Esophagus mucosa (tissue), 1 donor: ENCODE data around the gene CAMP. TPM values are rescaled to one million over a fixed set of nuclear protein-coding genes. Genes with fewer than 3 reads are reported as not detected.
"Not testable (repeated sequence)": the region's sequence is repeated elsewhere in the genome, so short reads cannot be mapped to it uniquely, and the experiment has no call there.

Source experiments
- ATAC-seq: fragments of 200-7000 bp; cut with Tn5 transposase; one replicate; pipeline ENCODE4 v1.9.1; 2020
- total RNA-seq: library from RNA; stranded (reverse); gene quantifications from one replicate; pipeline ENCODE4 v1.2.4, GENCODE V29; 2023
- donor health status: DM: yes; HTN: yes; CAD: no.

The CAMP gene, protein sequence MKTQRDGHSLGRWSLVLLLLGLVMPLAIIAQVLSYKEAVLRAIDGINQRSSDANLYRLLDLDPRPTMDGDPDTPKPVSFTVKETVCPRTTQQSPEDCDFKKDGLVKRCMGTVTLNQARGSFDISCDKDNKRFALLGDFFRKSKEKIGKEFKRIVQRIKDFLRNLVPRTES
- total RNA-seq, result not detected

DNA sequence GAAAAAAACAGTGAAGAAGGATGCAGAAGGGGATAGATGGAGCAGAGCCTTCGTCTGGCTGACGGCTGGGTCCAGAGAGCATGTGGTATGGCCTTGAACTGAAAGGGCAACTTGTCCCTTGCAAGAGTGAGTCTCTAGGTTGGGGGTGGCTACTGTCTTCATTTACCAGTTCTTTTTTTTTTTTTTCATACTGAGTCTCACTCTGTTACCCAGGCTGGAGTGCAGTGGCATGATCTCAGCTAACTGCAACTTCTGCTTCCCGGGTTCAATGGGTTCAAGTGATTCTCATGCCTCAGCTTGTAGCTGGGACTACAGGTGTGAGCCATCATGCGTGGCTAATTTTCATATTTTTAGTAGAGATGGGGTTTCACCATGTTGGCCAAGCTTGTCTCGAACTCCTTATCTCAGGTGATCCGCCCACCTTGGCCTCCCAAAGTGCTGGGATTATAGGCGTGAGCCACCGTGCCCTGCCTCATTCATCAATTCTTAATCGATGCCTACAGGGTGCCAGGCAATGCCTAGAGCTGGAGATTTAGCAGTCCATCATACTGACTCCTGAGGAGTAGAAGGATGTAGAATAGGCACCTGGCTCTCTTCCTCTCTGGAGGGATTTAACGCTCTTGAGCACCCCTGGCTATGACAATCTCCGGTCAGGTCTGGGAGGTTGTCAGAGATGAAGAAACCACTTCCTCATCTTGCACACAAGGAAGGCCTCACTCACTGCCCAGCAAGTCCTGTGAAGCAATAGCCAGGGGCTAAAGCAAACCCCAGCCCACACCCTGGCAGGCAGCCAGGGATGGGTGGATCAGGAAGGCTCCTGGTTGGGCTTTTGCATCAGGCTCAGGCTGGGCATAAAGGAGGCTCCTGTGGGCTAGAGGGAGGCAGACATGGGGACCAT, at the start of gene CAMP:
CAMP (plus strand) TSS at position 880 of the 898 bp plus-strand sequence; CDS start at position 897, 17 bp downstream.
- ATAC-seq, result peak; percentile 85

GRCh38 chr3:48178072-48178471, 45.2 kb upstream of the CAMP start:
- no peak for ATAC-seq

GRCh38 chr3:48180021-48180420, 43.3 kb upstream of the CAMP start:
- ATAC-seq, result no peak

- peak; percentile 40 for ATAC-seq
Measured at GRCh38 chr3:48180531-48181253, 42.6 kb upstream of the CAMP start.

DNA sequence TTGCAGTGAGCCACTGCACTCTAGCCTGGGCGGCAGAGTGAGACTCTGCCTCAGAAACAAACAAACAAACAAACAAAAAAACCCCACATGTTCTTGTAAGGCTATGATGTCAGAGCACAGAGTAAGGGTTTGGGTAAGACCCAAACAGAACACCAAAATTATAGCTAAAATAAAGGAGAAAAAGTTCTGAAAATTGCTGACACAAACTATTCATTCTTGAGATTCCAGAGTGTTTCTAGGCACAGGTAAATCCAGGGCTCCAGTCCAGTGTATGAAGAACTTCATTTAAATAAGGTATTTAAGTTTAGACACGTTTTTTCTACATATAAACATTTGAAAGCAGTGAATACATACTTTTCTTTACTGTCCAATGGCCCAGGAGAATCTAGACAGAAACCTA, 39.0 kb upstream of the CAMP start:
- no peak for ATAC-seq

DNA sequence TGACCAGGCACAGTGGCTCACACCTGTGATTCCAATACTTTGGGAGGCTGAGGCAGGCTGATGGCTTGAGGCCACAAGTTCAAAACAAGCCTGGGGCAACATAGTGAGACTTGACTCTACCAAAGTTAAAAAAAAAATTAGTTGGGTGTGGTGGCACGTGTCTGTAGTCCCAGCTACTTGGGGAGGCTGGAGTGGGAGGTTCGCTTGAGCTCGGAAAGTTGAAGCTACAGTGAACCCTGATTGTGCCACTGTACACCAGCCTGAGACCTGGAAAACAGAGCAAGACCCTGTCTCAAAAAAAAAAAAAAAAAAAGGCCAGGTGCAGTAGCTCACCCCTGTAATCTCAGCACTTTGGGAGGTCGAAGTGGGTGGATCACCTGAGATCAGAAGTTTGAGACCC, 38.2 kb upstream of the CAMP start:
- ATAC-seq, result no peak

GRCh38 chr3:48186631-48187300, 36.5 kb upstream of the CAMP start:
- no peak for ATAC-seq

DNA sequence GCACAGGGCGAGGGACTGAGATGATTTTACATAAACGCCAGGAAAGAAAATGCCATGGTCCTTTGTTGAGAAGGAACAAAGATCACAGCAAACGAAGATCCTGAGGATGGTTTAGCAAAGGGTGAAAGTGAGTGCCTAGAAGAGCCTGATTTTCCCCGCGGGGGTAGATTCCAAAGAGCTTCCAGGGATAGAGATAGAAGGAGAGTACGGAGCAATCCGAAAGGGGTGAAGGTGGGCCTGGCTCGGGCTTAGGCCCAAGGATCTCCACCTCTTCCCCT, 36.1 kb upstream of the CAMP start:
- ATAC-seq, result no peak

DNA sequence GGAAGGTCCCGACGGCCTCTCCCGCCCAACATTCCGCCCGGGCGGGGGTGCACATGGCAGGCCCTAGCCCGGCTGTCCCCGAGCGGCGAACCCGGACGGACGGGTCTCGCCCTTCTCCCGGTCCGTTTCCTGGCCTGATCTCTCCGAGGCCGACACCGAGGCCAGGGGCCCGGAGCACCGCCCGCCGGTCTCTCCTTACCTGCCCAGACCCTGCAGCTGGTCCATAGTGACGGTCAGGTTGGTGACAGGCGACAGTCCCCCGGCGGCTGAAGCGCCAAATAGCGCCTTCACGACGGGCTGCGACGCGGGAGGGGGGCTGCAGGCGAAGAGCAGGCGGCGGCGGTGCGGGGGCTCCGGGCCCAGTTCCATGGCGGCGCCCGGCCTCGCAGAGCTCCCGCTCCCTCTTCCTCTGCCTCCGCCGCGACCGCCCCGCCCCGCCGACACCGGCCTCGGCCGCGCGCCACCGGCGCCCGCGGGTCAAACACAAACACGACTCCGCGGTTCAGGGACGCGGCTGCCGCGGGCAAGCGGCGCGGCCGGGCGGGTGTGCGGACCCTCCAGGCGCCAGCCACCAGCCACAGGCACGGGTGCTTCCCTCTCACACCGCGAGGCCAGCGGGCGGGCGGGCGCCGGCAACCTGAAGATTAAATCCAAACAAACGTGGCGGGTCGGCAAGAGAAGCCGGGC, 35.6 kb upstream of the CAMP start:
- ATAC-seq, result peak; percentile 51

- peak; percentile 97 for ATAC-seq
Measured at GRCh38 chr3:48188266-48189201, 34.8 kb upstream of the CAMP start, which contains the start of gene CDC25A. Gene CDC25A (minus strand): TSS chr3:48188417. CDS start chr3:48187947, 470 bp downstream.

DNA sequence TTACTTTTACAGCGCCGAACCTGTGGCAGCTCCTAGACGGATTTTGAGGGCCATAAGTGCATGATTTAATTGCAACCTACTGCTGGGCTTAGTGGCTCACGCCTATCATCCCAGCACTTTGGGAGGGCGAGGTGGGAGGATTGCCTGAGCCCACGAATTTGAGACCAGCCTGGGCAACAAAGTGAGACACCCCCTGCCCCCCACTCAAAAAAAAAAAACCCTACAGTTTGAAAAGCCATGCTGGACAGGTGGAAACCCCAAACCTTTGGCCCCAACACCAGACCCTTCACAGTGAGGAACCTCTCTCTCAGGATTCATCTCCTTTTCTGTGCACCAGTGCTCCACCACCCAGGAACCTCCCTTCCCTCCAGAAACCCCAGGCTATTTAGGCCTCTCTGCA, 34.0 kb upstream of the CAMP start:
- ATAC-seq, result no peak

DNA sequence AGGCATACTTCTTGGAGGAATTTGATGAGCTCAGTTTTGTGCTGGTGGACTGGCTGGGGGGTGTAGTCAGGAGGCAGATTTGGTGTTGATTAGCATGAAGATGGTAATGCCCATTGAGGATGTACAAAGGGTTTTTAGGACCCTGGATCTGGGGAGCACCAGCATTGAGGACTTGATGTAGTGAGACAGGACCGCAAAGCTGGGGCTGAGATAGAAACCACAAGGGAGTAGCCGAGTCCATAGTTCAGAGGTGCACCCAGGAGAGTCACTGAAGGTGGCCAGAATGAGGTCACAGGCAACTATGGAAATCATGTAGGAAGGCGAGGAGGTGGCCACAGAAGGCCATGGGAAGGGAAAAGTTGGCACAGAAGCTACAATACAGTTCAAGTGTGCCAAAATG, 32.4 kb upstream of the CAMP start:
- no peak for ATAC-seq

GRCh38 chr3:48194446-48195071, 28.7 kb upstream of the CAMP start:
- peak; percentile 64 for ATAC-seq

GRCh38 chr3:48196611-48197010, 26.7 kb upstream of the CAMP start:
- ATAC-seq, result no peak

DNA sequence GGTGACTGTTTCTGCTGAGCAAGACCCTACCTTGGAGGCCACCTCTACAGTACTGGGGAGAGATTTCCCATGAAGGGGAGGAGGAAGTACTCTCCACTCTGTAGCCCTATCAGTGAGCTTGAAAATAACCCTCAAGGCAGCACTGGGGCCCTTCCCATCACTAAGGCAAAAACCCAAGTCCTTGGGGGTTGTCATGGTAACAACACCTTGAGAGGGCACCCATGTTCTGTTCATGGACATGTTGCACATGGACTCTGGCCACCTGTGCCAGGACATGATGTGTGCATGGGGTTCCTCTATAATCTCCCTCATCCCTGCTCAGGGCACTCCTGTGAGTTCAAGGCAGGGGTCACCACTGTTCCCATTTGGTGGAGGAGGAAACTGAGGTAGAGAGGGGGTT, 24.2 kb upstream of the CAMP start:
- ATAC-seq, result no peak

- ATAC-seq, result no peak
Measured at GRCh38 chr3:48202632-48203031, 20.7 kb upstream of the CAMP start.

DNA sequence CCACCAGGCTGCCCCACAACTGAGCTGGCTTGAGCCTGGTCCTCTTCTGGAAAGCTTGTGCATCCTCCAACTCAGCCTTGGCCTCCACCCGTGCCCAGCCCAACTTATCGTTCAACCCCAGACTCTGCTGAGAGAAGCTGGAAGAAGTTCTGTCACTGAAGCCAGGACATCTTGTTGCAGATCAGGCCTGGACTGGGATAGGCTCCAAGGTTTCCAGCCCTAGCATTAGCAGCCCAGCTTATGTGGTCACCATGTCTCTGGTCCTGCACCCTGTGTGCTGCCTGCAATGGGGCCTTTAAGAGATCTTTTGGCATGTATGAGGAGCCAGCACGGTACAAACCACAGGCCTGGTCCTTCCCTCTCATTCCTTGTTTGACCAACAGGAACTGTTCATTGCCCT, 15.2 kb upstream of the CAMP start:
- ATAC-seq, result peak; percentile 20

- ATAC-seq, result no peak
Measured at GRCh38 chr3:48209445-48209844, 13.8 kb upstream of the CAMP start.

- not testable (repeated sequence) for ATAC-seq
Measured at GRCh38 chr3:48210534-48210933, 12.8 kb upstream of the CAMP start.

DNA sequence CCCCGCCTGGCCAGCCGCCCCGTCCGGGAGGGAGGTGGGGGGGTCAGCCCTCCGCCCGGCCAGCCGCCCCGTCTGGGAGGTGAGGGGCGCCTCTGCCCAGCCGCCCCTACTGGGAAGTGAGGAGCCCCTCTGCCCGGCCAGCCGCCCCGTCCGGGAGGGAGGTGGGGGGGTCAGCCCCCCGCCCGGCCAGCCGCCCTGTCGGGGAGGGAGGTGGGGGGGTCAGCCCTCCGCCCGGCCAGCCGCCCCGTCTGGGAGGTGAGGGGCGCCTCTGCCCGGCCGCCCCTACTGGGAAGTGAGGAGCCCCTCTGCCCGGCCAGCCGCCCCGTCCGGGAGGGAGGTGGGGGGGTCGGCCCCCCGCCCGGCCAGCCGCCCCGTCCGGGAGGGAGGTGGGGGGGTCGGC, 11.5 kb upstream of the CAMP start:
- ATAC-seq, result not testable (repeated sequence)

DNA sequence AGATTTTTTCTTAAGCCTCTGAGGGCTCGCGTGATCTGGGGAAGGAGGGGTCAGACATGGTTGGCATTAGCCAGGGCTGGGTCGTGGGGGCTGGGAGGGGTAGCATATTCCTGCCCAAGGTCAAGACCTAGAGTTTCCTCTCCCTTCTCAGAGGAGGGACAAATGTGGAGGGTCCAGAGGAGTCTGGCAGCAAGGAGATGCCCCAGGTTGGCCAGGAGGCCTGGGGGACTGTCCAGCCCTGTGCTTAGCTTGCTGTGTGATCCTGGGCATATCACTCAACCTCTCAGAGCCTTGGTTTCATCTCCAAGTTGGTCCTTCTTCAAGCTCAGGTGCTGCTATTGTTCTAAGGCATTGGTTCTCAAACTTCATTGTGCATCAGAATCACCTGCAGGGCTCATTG, 9.1 kb upstream of the CAMP start:
- no peak for ATAC-seq
